GM12878 (cell line): ENCODE measurements around the gene MAT1A. TPM values are rescaled to one million over a fixed set of nuclear protein-coding genes. Genes with fewer than 3 reads are reported as not detected.

Source experiments
- ATAC-seq: fragments of 200-7000 bp; cut with Tn5 transposase; 3 replicates; pipeline ENCODE4 v1.9.1; 2020; ENCODE audit warnings: mild to moderate bottlenecking, moderate library complexity
- BruUV-seq: library from RNA; stranded (reverse); fragments of 400-500 nt; replicated peaks from 2 replicates; lab custom pipeline; 2021; lab: Mats Ljungman, UMichigan
- CTCF ChIA-PET: fragments of 300-600 bp; sonication (Branson Sonifier 250); formaldehyde crosslinking; extraction: SDS; loops from one replicate; lab custom pipeline; 2021; ENCODE audit warnings: inconsistent platforms; lab: Yijun Ruan, JAX
- POLR2A ChIA-PET: fragments of 350-600 bp; formaldehyde crosslinking; extraction: SDS; loops from one replicate; lab custom pipeline; 2021; ENCODE audit warnings: inconsistent platforms; lab: Charles Lee
- RAD21 ChIA-PET: fragments of 300-600 bp; sonication (Branson Sonifier 250); formaldehyde crosslinking; loops from one replicate; lab custom pipeline; 2023; ENCODE audit warnings: antibody characterized with exemption; ENCODE audit not compliant: unreplicated experiment; lab: Charles Lee
- SMC1A ChIA-PET: fragments of 300-600 bp; sonication (Branson Sonifier 250); formaldehyde crosslinking; loops from one replicate; lab custom pipeline; 2023; ENCODE audit not compliant: unreplicated experiment, uncharacterized antibody; lab: Charles Lee
- DNase-seq: peaks from one replicate; pipeline ENCODE4 v3.0.0-alpha.2; 2011; ENCODE audit warnings: low read depth, low spot score
- FAIRE-seq: peaks from 3 replicates; lab custom pipeline; 2011; peaks lifted over from hg19 to GRCh38; lab: Jason Lieb, UNC
- H2AFZ ChIP-seq: 2 replicates; pipeline ENCODE4 v1.6.0; 2011; ENCODE audit warnings: low read depth, low read length, control low read depth; ENCODE audit not compliant: control insufficient read depth
- H3K27ac ChIP-seq: 2 replicates; pipeline ENCODE4 v1.5.1; 2011; ENCODE audit warnings: control low read depth; ENCODE audit not compliant: control insufficient read depth, insufficient read depth
- H3K27me3 ChIP-seq, 2 experiments: replicated peaks in 1 of 2; 2 replicates each; pipeline versions ENCODE4 v1.6.0 to v1.6.1; 2011; ENCODE audit warnings: low read length in 1 of 2; ENCODE audit not compliant: control insufficient read depth in 2 of 2, insufficient read depth in 2 of 2
- H3K36me3 ChIP-seq, 2 experiments: 2 replicates each; pipeline ENCODE4 v1.5.1; 2011; ENCODE audit warnings: low read length in 1 of 2; ENCODE audit not compliant: control insufficient read depth in 2 of 2, insufficient read depth in 2 of 2
- H3K4me1 ChIP-seq: 2 replicates; pipeline ENCODE4 v1.6.1; 2011; ENCODE audit warnings: mild to moderate bottlenecking, low read length, moderate library complexity, mixed read lengths; ENCODE audit not compliant: control insufficient read depth, insufficient read depth
- H3K4me2 ChIP-seq: 2 replicates; pipeline ENCODE4 v1.6.0; 2011; ENCODE audit warnings: control low read depth; ENCODE audit not compliant: control insufficient read depth, insufficient read depth
- H3K4me3 ChIP-seq: fragments of 200-600 bp; sonication (generic); 2 replicates; pipeline ENCODE4 v1.5.1; 2016
- H3K79me2 ChIP-seq: 2 replicates; pipeline ENCODE4 v1.6.0; 2011; ENCODE audit warnings: low read length; ENCODE audit not compliant: control insufficient read depth, insufficient read depth
- H3K9ac ChIP-seq: 2 replicates; pipeline ENCODE4 v1.8.0; 2011; ENCODE audit warnings: low read length, control low read depth, mixed read lengths; ENCODE audit not compliant: control insufficient read depth, insufficient read depth
- H3K9me3 ChIP-seq: replicated peaks from 3 replicates; pipeline ENCODE4 v1.5.1; 2011; ENCODE audit warnings: mild to moderate bottlenecking, low read length; ENCODE audit not compliant: control insufficient read depth, insufficient read depth
- H4K20me1 ChIP-seq: 2 replicates; pipeline ENCODE4 v1.6.0; 2011; ENCODE audit not compliant: control insufficient read depth, insufficient read depth
- ATF7 ChIP-seq: fragments of 450-650 bp; IDR thresholded peaks from 2 replicates; pipeline ENCODE4 v1.6.1; 2016; ENCODE audit warnings: low read depth, mild to moderate bottlenecking
- BACH1 ChIP-seq: fragments of 450-650 bp; IDR thresholded peaks from 2 replicates; pipeline ENCODE4 v1.6.1; 2017; ENCODE audit warnings: mild to moderate bottlenecking, borderline replicate concordance
- EED ChIP-seq: sonication (generic); IDR thresholded peaks from 2 replicates; pipeline ENCODE4 v1.6.1; 2016; ENCODE audit warnings: antibody characterized with exemption, low read depth
- FOS ChIP-seq: IDR thresholded peaks from 3 replicates; pipeline ENCODE4 v1.6.1; 2011; ENCODE audit warnings: borderline replicate concordance; ENCODE audit not compliant: insufficient read length; ENCODE audit errors: extremely low read depth
- HCFC1 ChIP-seq: fragments of 150-350 bp; IDR thresholded peaks from 2 replicates; pipeline ENCODE4 v1.6.1; 2014; ENCODE audit warnings: low read length
- JUND ChIP-seq: IDR thresholded peaks from 2 replicates; pipeline ENCODE4 v1.6.1; 2012; ENCODE audit warnings: low read depth, mild to moderate bottlenecking, low read length, improper control_type of control experiment, moderate library complexity
- MTA3 ChIP-seq: IDR thresholded peaks from 2 replicates; pipeline ENCODE4 v1.6.1; 2012; ENCODE audit warnings: low read length, inconsistent platforms, borderline replicate concordance
- RELA ChIP-seq: fragments of 450-650 bp; IDR thresholded peaks from 2 replicates; pipeline ENCODE4 v1.8.0; 2014; ENCODE audit warnings: borderline replicate concordance; ENCODE audit not compliant: partially characterized antibody
- SKIL ChIP-seq: fragments of 450-650 bp; IDR thresholded peaks from 2 replicates; pipeline ENCODE4 v1.6.1; 2017; ENCODE audit warnings: mild to moderate bottlenecking, low read depth, inconsistent platforms; ENCODE audit not compliant: poor library complexity, severe bottlenecking
- STAT3 ChIP-seq: IDR thresholded peaks from 2 replicates; pipeline ENCODE4 v1.6.1; 2011; ENCODE audit warnings: low read depth, low read length, improper control_type of control experiment
- TAF1 ChIP-seq: IDR thresholded peaks from 2 replicates; pipeline ENCODE4 v1.6.1; 2011; ENCODE audit warnings: mild to moderate bottlenecking, low read depth, low read length, borderline replicate concordance
- TCF7 ChIP-seq: IDR thresholded peaks from 2 replicates; pipeline ENCODE4 v1.6.1; 2014; ENCODE audit warnings: antibody characterized with exemption, borderline replicate concordance
- ZNF687 ChIP-seq: fragments of 450-650 bp; IDR thresholded peaks from 2 replicates; pipeline ENCODE4 v1.6.1; 2017; ENCODE audit warnings: mild to moderate bottlenecking, moderate library complexity
- ZSCAN29 ChIP-seq: fragments of 450-650 bp; IDR thresholded peaks from 2 replicates; pipeline ENCODE4 v1.6.1; 2017; ENCODE audit warnings: mild to moderate bottlenecking, moderate library complexity
- WGBS: methylation state at CpG from one replicate; pipeline ENCODE4 v1.1.6; 2016; ENCODE audit warnings: low lambda C conversion rate; ENCODE audit not compliant: insufficient replicate concordance, insufficient coverage; ENCODE audit errors: missing lambda C conversion rate; 5-methylcytosine and 5-hydroxymethylcytosine counted together
- in situ Hi-C: fragments of 300-500 bp; cut with MboI; formaldehyde crosslinking; loops from 9 replicates; pipeline ENCODE4 v1.14.3; 2018; ENCODE audit warnings: mixed read lengths
- intact Hi-C: fragments of 100-400 bp; cut with micrococcal nuclease; formaldehyde crosslinking; loops from one replicate; pipeline ENCODE4 v1.14.2; 2022; ENCODE audit not compliant: unreplicated experiment
- polyA plus RNA-seq, 11 experiments: library from polyadenylated mRNA; depleted of rRNA in 4 of 11; unstranded in 6 of 11; stranded (reverse) in 5 of 11; fragments of >200 nt; fragmentation: Nextera tagmentation in 4 of 11; fragmentation: Illumina TruSeq in 1 of 11; extraction: Ambion mirVana in 4 of 11; extraction: Trizol in 1 of 11; gene quantifications; 1 replicate in 1 of 11; 2 replicates in 10 of 11; pipeline versions ENCODE4 v1.2.1 to v1.2.3, GENCODE V29; 2011 to 2016; ENCODE audit warnings: inconsistent platforms in 2 of 11, missing spikeins in 2 of 11, low read depth in 1 of 11
- total RNA-seq, 4 experiments: library from RNA; depleted of rRNA in 3 of 4; stranded (reverse); fragments of >200 nt in 3 of 4; fragmentation: Illumina TruSeq in 1 of 4; extraction: Trizol in 1 of 4; gene quantifications; 2 replicates each; pipeline versions ENCODE4 v1.2.1 to v1.2.3, GENCODE V29; 2013 to 2021

MAT1A gene
- total and polyA plus RNA-seq, 10 of the 15 experiments (the other 5 are each of a cell fraction or from before 2014, with no cell fraction given): 0.23 TPM; not detected in 9

GRCh38 chr10:80276335-80276734 lies 13.1 kb downstream of the MAT1A start:
- BruUV-seq: no TSS peak
- no peaks in the 10 kb centered on the region for H3K79me2 ChIP-seq
- H4K20me1 ChIP-seq: no peaks in the 10 kb centered on the region
- in situ Hi-C loops (no loop called here), intact Hi-C loops (no loop called here)
- no peak for DNase-seq
- CTCF ChIA-PET: no interaction called here
- no peak for ATAC-seq
- no peak overlapping the region for H3K4me2 ChIP-seq
- SMC1A ChIA-PET: no interaction called here
- RAD21 ChIA-PET: no interaction called here
- FAIRE-seq: no peak
- WGBS: 48% methylated on average over 16 of the region's 16 CpGs
- H3K9me3 ChIP-seq: no peaks in the 10 kb centered on the region
- H3K27me3 ChIP-seq: peaks cover 0 to 3% of the 10 kb centered on the region in 2 experiments; a peak in 2 of 4 replicates
- POLR2A ChIA-PET: no interaction called here
- H3K4me3 ChIP-seq: no peak overlapping the region
- no peak overlapping the region for H3K9ac ChIP-seq
- TF ChIP-seq ATF7 (no peak), SKIL (no peak), TAF1 (no peak), STAT3 (no peak), ZSCAN29 (no peak), RELA (no peak), BACH1 (no peak), TCF7 (no peak), HCFC1 (no peak), ZNF687 (no peak), EED (no peak), FOS (no peak), MTA3 (no peak), JUND (no peak)
- H3K4me1 ChIP-seq: no peaks in the 10 kb centered on the region
- no peaks in the 10 kb centered on the region for H3K36me3 ChIP-seq
- H3K27ac ChIP-seq: no peak overlapping the region
- no peak overlapping the region for H2AFZ ChIP-seq
